ENCODE measurements around the gene ARGLU1. TPM values are rescaled to one million over a fixed set of nuclear protein-coding genes. Genes with fewer than 3 reads are reported as not detected.

Gene ARGLU1
- polyA plus RNA-seq, 3 donors: 22.4 to 168 (median 27.2) TPM

GRCh38 chr13:106525865-106526264 is 42.1 kb downstream of the ARGLU1 start:
- Histone ChIP-seq H3K27ac (ENCODE audit: low read depth in 1 of 2, low read length in 2 of 2) (no peak overlapping the region), H4K20me1 (ENCODE audit: insufficient read depth, low read length) (no peaks in the 10 kb centered on the region), H3K4me3 (replicated peaks in 1 of 3; ENCODE audit: low read depth in 2 of 3, low read length in 3 of 3) (no peak overlapping the region), H3K36me3 (replicated peaks in 1 of 2; ENCODE audit: control insufficient read depth in 1 of 2, insufficient read depth in 2 of 2, low read length in 2 of 2) (no peaks in the 10 kb centered on the region), H3K9me3 (replicated peaks in 1 of 2; ENCODE audit: control insufficient read depth in 1 of 2, insufficient read depth in 1 of 2, low read length in 2 of 2) (no peaks in the 10 kb centered on the region), H3K79me2 (ENCODE audit: insufficient read depth, low read length) (no peaks in the 10 kb centered on the region), H3K9ac (ENCODE audit: insufficient read depth, low read length, poor library complexity, severe bottlenecking) (no peak overlapping the region), H3K27me3 (ENCODE audit: control insufficient read depth in 2 of 2, insufficient read depth in 2 of 2, low read length in 2 of 2) (peaks cover 37 to 39% of the 10 kb centered on the region in 2 donors), H3K4me2 (replicated peaks; ENCODE audit: extremely low read depth, low read length, poor library complexity, severe bottlenecking) (no peak overlapping the region), H2AFZ (ENCODE audit: insufficient read depth, low read depth, low read length, poor library complexity, severe bottlenecking) (no peak overlapping the region), H3K4me1 (ENCODE audit: control insufficient read depth in 1 of 2, insufficient read depth in 2 of 2, low read length in 2 of 2) (no peaks in the 10 kb centered on the region)
- TF ChIP-seq, protein P1, sequence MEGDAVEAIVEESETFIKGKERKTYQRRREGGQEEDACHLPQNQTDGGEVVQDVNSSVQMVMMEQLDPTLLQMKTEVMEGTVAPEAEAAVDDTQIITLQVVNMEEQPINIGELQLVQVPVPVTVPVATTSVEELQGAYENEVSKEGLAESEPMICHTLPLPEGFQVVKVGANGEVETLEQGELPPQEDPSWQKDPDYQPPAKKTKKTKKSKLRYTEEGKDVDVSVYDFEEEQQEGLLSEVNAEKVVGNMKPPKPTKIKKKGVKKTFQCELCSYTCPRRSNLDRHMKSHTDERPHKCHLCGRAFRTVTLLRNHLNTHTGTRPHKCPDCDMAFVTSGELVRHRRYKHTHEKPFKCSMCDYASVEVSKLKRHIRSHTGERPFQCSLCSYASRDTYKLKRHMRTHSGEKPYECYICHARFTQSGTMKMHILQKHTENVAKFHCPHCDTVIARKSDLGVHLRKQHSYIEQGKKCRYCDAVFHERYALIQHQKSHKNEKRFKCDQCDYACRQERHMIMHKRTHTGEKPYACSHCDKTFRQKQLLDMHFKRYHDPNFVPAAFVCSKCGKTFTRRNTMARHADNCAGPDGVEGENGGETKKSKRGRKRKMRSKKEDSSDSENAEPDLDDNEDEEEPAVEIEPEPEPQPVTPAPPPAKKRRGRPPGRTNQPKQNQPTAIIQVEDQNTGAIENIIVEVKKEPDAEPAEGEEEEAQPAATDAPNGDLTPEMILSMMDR (IDR thresholded peaks at IDR 0.05): no peak
- Mint-ChIP-seq H3K4me3 (no peak overlapping the region), H3K27ac (peak overlapping the region in 1 of 7 donors; percentile 20), H3K36me3 (no peaks in the 10 kb centered on the region), H3K27me3 (ENCODE audit: low read depth in 3 of 3) (peaks cover 20 to 58% (median 25%) of the 10 kb centered on the region in 3 donors), H3K9me3 (peaks cover 0 to 2% (median 0%) of the 10 kb centered on the region in 7 donors), H3K4me1 (no peaks in the 10 kb centered on the region)
- 93% methylated on average over 2 of the region's 3 CpGs for WGBS (ENCODE audit: insufficient coverage)
- no peak for DNase-seq
- intact Hi-C loops (cut with micrococcal nuclease): no loop called here

- Mint-ChIP-seq H3K36me3 (no peaks in the 10 kb centered on the region), H3K9me3 (no peaks in the 10 kb centered on the region), H3K27me3 (ENCODE audit: low read depth in 3 of 3) (peaks cover 9 to 45% (median 14%) of the 10 kb centered on the region in 3 donors), H3K27ac (no peak overlapping the region), H3K4me1 (no peaks in the 10 kb centered on the region), H3K4me3 (no peak overlapping the region)
- Histone ChIP-seq H4K20me1 (ENCODE audit: insufficient read depth, low read length) (no peaks in the 10 kb centered on the region), H3K4me2 (replicated peaks; ENCODE audit: extremely low read depth, low read length, poor library complexity, severe bottlenecking) (no peak overlapping the region), H3K27me3 (ENCODE audit: control insufficient read depth in 2 of 2, insufficient read depth in 2 of 2, low read length in 2 of 2) (peaks cover 21 to 22% of the 10 kb centered on the region in 2 donors), H3K9me3 (replicated peaks in 1 of 2; ENCODE audit: control insufficient read depth in 1 of 2, insufficient read depth in 1 of 2, low read length in 2 of 2) (no peaks in the 10 kb centered on the region), H3K4me3 (replicated peaks in 1 of 3; ENCODE audit: low read depth in 2 of 3, low read length in 3 of 3) (no peak overlapping the region), H3K4me1 (ENCODE audit: control insufficient read depth in 1 of 2, insufficient read depth in 2 of 2, low read length in 2 of 2) (no peaks in the 10 kb centered on the region), H3K27ac (ENCODE audit: low read depth in 1 of 2, low read length in 2 of 2) (no peak overlapping the region), H3K9ac (ENCODE audit: insufficient read depth, low read length, poor library complexity, severe bottlenecking) (no peak overlapping the region), H3K79me2 (ENCODE audit: insufficient read depth, low read length) (no peaks in the 10 kb centered on the region), H3K36me3 (replicated peaks in 1 of 2; ENCODE audit: control insufficient read depth in 1 of 2, insufficient read depth in 2 of 2, low read length in 2 of 2) (no peaks in the 10 kb centered on the region), H2AFZ (ENCODE audit: insufficient read depth, low read depth, low read length, poor library complexity, severe bottlenecking) (no peak overlapping the region)
- DNase-seq: no peak
- TF ChIP-seq, protein P1 (IDR thresholded peaks at IDR 0.05): no peak
- no CpG with 5 or more reads among the region's 2 CpGs for WGBS (ENCODE audit: insufficient coverage)
- intact Hi-C loops (cut with micrococcal nuclease): no loop called here
Measured at GRCh38 chr13:106524108-106524507, 43.8 kb downstream of the ARGLU1 start.

Data from CD14-positive monocyte (primary cell).